ENCODE measurements around the gene PDE4D. TPM values are rescaled to one million over a fixed set of nuclear protein-coding genes. Genes with fewer than 3 reads are reported as not detected.
A peak's percentile ranks its signal among the peaks of the same experiment; 100 is the strongest.

Gene PDE4D
- total RNA-seq, 1 donor from 2014 or later: 50.0 TPM

DNA sequence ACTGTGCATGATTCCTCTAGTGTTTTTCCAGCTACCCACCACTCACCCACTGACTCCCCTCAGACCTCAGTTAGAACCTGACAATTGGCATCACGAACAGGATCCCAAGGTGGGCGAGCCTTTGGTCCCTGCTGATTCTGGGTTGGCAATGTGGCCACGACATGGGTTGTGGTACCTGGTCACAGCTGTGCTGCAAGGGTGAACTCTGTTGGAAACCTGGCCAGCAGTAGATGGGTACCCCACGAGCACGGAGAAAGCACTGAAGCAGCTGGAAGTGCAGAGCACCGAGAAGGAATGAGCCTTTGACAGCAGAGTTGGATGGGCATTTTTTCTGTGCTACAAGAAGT, 180.1 kb downstream of the PDE4D start:
- Mint-ChIP-seq H3K4me1 (ENCODE audit: unreplicated experiment) (peaks cover 19% of the 10 kb centered on the region), H3K4me3 (no peak overlapping the region), H3K9me3 (peaks cover 4% of the 10 kb centered on the region)

DNA sequence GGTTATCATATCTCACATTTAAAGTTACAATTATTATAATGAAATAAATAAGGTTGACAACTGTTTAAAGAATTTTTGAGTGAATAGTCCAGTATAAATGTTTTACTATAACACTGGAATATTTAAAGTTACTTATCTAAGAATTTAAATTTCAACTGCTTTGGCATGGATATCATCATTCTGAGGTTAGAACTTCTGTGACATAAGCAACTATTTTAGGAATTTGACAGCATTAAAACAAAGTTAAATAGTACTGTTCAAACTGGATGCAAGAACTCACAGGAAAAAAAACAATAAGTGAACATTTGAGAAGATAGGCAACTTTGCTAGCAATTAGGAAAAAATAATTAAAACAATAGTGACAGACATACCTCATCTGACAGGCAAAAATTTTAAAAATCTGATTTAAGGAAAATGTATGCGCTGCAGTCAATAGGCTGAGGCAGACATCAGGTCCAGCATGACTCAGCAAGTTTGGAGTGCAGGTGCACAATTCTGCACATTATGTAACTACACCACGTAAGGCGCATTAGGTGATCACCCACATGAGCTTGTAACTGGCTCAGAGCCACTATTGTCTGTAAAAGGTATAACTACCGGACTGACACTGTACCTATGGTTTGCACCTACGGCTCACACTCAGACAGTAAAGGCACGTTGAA, 180.6 kb downstream of the PDE4D start:
- TF ChIP-seq CTCF (conservative IDR thresholded peaks at IDR 0.05): no peak
- H3K27ac Mint-ChIP-seq: no peak overlapping the region
- peaks cover 19% of the 10 kb centered on the region for H3K4me1 Mint-ChIP-seq (ENCODE audit: unreplicated experiment)
- H3K9me3 Mint-ChIP-seq: peaks cover 4% of the 10 kb centered on the region
- no peaks in the 10 kb centered on the region for H3K27me3 Mint-ChIP-seq
- no peak for DNase-seq (ENCODE audit: extremely low spot score, unreplicated experiment)
- no peak overlapping the region for H3K4me3 Mint-ChIP-seq
- peaks cover 15% of the 10 kb centered on the region for H3K36me3 Mint-ChIP-seq

More for the DNA sequence above, 180.1 kb downstream of the PDE4D start:
- Mint-ChIP-seq H3K27ac (no peak overlapping the region), H3K36me3 (peaks cover 15% of the 10 kb centered on the region), H3K27me3 (no peaks in the 10 kb centered on the region)
- DNase-seq (ENCODE audit: extremely low spot score, unreplicated experiment): no peak
- TF ChIP-seq CTCF (conservative IDR thresholded peaks at IDR 0.05): no peak

DNA sequence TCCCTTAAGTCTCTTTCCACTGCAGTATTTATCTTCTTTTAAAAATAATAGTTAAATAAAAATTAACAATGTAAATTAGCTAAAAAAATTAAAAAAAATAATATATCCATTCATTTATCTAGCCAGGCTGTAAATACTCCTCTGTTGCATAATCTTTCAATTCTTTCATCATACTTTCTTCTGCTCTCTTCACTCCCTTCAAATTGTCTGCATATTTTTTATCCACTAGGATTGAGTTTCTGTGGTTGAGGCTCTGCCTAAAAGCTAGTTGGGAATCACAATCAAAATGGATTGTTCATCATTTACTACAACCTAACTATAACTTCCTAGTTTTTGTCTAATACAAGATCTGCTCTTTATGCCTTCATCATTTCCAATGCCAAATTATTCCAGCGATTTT, 182.2 kb downstream of the PDE4D start:
- peaks cover 4% of the 10 kb centered on the region for H3K9me3 Mint-ChIP-seq
- H3K27me3 Mint-ChIP-seq: no peaks in the 10 kb centered on the region
- no peak overlapping the region for H3K27ac Mint-ChIP-seq
- peaks cover 19% of the 10 kb centered on the region for H3K4me1 Mint-ChIP-seq (ENCODE audit: unreplicated experiment)
- DNase-seq (ENCODE audit: extremely low spot score, unreplicated experiment): no peak
- H3K4me3 Mint-ChIP-seq: no peak overlapping the region
- no peak for TF ChIP-seq CTCF (conservative IDR thresholded peaks at IDR 0.05)
- peaks cover 14% of the 10 kb centered on the region for H3K36me3 Mint-ChIP-seq

- Mint-ChIP-seq H3K4me1 (ENCODE audit: unreplicated experiment) (peaks cover 27% of the 10 kb centered on the region), H3K4me3 (peak overlapping the region; percentile 11), H3K27ac (no peak overlapping the region), H3K9me3 (no peaks in the 10 kb centered on the region), H3K36me3 (peaks cover 6% of the 10 kb centered on the region), H3K27me3 (no peaks in the 10 kb centered on the region)
- DNase-seq (ENCODE audit: extremely low spot score, unreplicated experiment): no peak
- no peak for TF ChIP-seq CTCF (conservative IDR thresholded peaks at IDR 0.05)
These were observed 183.7 kb downstream of the PDE4D start for GRCh38 chr5:59709846-59710245.

DNA sequence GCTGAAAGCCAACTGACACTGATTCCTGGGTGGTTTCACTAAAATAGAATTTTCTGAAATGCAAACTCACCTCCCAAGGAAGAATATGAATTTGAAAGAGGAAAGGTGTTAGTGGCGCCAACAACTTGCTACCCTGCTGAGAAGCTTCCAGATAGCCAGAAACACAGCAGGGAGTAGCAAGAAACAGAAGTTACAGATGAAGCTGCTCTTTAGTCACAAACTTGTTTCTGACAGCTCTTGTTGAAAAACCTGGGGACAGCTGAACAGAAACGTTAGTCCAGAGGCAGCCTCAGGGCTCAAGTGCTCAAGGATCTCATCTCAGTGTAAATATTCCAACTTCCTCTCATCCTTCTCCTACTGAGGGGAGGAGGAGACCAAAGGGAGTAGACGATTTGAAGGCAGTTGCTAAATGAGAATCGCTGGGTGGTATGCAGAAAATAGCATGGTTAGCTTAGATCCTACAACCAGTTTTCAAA, 184.1 kb downstream of the PDE4D start:
- Mint-ChIP-seq H3K36me3 (peaks cover 4% of the 10 kb centered on the region), H3K4me1 (ENCODE audit: unreplicated experiment) (peaks cover 30% of the 10 kb centered on the region), H3K27ac (no peak overlapping the region), H3K4me3 (peak overlapping the region; percentile 11), H3K27me3 (no peaks in the 10 kb centered on the region), H3K9me3 (no peaks in the 10 kb centered on the region)
- DNase-seq (ENCODE audit: extremely low spot score, unreplicated experiment): no peak
- no peak for TF ChIP-seq CTCF (conservative IDR thresholded peaks at IDR 0.05)

All from type B pancreatic cell (in vitro differentiated cells).